SK-N-SH (cell line): ENCODE results near the gene COL24A1. TPM values are rescaled to one million over a fixed set of nuclear protein-coding genes. Genes with fewer than 3 reads are reported as not detected.

Experiments used
- CTCF ChIA-PET: fragments of 300-600, 350-600 bp; formaldehyde crosslinking; extraction: SDS; loops from one replicate; lab custom pipeline; 2021; lab: Yijun Ruan, JAX
- POLR2A ChIA-PET: fragments of 350-600 bp; sonication (Branson Sonifier 250); formaldehyde crosslinking; extraction: SDS; loops from one replicate; lab custom pipeline; 2020; ENCODE audit warnings: antibody characterized with exemption, inconsistent platforms; lab: Yijun Ruan, JAX
- DNase-seq: peaks from one replicate; pipeline ENCODE4 v3.0.0; 2012
- H2AFZ ChIP-seq: fragments of 200-600 bp; sonication (generic); 2 replicates; pipeline ENCODE4 v1.8.1; 2016; ENCODE audit warnings: antibody characterized with exemption, mild to moderate bottlenecking, low read depth
- H3F3A ChIP-seq: fragments of 200-600 bp; sonication (generic); replicated peaks from 2 replicates; pipeline ENCODE3; 2016; ENCODE audit warnings: antibody characterized with exemption, mild to moderate bottlenecking; ENCODE audit not compliant: insufficient read depth
- H3K27ac ChIP-seq, 2 experiments: fragments of 200-500 bp in 1 of 2; fragments of 200-600 bp in 1 of 2; sonication (Bioruptor generic) in 1 of 2; sonication (generic), shearing (Covaris generic) in 1 of 2; 2 replicates each; pipeline versions ENCODE4 v1.5.1 to v1.6.1; 2014 to 2016; ENCODE audit warnings: low read depth in 2 of 2, inconsistent platforms in 1 of 2, low read length in 1 of 2, mild to moderate bottlenecking in 1 of 2, mixed read lengths in 1 of 2
- H3K27me3 ChIP-seq: fragments of 200-600 bp; sonication (generic), shearing (Covaris generic); 2 replicates; pipeline ENCODE4 v1.6.1; 2016; ENCODE audit warnings: mixed run types; ENCODE audit not compliant: insufficient read depth
- H3K36me3 ChIP-seq, 2 experiments: fragments of 200-500 bp in 1 of 2; fragments of 200-600 bp in 1 of 2; sonication (Bioruptor generic) in 1 of 2; sonication (generic) in 1 of 2; replicated peaks in 1 of 2; 2 replicates each; pipeline versions ENCODE3 to v1.5.1; 2014 to 2016; ENCODE audit warnings: low read length in 1 of 2, mild to moderate bottlenecking in 1 of 2; ENCODE audit not compliant: insufficient read depth in 2 of 2, control insufficient read depth in 1 of 2
- H3K4me1 ChIP-seq, 2 experiments: fragments of 200-500 bp in 1 of 2; fragments of 200-600 bp in 1 of 2; sonication (Bioruptor generic) in 1 of 2; sonication (generic), shearing (Covaris generic) in 1 of 2; 2 replicates each; pipeline versions ENCODE4 v1.5.1 to v1.6.1; 2014 to 2016; ENCODE audit warnings: low read depth in 1 of 2, low read length in 1 of 2, mixed run types in 1 of 2; ENCODE audit not compliant: insufficient read depth in 2 of 2, control insufficient read depth in 1 of 2
- H3K4me2 ChIP-seq: fragments of 200-600 bp; sonication (generic), shearing (Covaris generic); 2 replicates; pipeline ENCODE4 v1.6.1; 2017; ENCODE audit warnings: mixed run types
- H3K4me3 ChIP-seq, 2 experiments: fragments of 200-500 bp in 1 of 2; fragments of 200-600 bp in 1 of 2; sonication (Bioruptor generic) in 1 of 2; sonication (generic), shearing (Covaris generic) in 1 of 2; 2 replicates each; pipeline versions ENCODE4 v1.5.1 to v1.8.1; 2014 to 2016; ENCODE audit warnings: low read depth in 2 of 2, inconsistent platforms in 1 of 2, low read length in 1 of 2, mild to moderate bottlenecking in 1 of 2, mixed read lengths in 1 of 2, moderate library complexity in 1 of 2
- H3K79me2 ChIP-seq: fragments of 200-600 bp; sonication (generic); 2 replicates; pipeline ENCODE4 v1.8.1; 2017; ENCODE audit warnings: mild to moderate bottlenecking; ENCODE audit not compliant: insufficient read depth
- H3K9ac ChIP-seq: fragments of 200-600 bp; sonication (generic); 2 replicates; pipeline ENCODE4 v1.6.1; 2017; ENCODE audit warnings: mixed run types
- H3K9me2 ChIP-seq: fragments of 200-600 bp; sonication (generic); 2 replicates; pipeline ENCODE4 v1.6.1; 2017; ENCODE audit warnings: mixed run types
- H3K9me3 ChIP-seq: fragments of 200-600 bp; sonication (generic); 2 replicates; pipeline ENCODE4 v1.6.1; 2017; ENCODE audit warnings: mixed run types, mild to moderate bottlenecking, moderate library complexity
- H4K20me1 ChIP-seq: fragments of 200-600 bp; sonication (generic); 2 replicates; pipeline ENCODE4 v1.6.1; 2017; ENCODE audit warnings: mild to moderate bottlenecking, mixed run types; ENCODE audit not compliant: insufficient read depth
- CHD2 ChIP-seq: fragments of 150-350 bp; IDR thresholded peaks from 2 replicates; pipeline ENCODE4 v1.6.1; 2018; ENCODE audit warnings: low read length; ENCODE audit not compliant: partially characterized antibody
- CTCF ChIP-seq: fragments of 200-600 bp; sonication (generic); IDR thresholded peaks from 2 replicates; pipeline ENCODE4 v1.6.1; 2017; ENCODE audit warnings: antibody characterized with exemption, mild to moderate bottlenecking, moderate library complexity
- EP300 ChIP-seq, 2 experiments: IDR thresholded peaks; 2 replicates each; pipeline versions ENCODE4 v1.4.0 to v1.6.1; 2012; ENCODE audit warnings: borderline replicate concordance in 1 of 2, low read depth in 1 of 2, low read length in 1 of 2
- EZH2phosphoT487 ChIP-seq: fragments of 200-600 bp; sonication (generic); IDR thresholded peaks from 2 replicates; pipeline ENCODE4 v1.6.1; 2017; ENCODE audit warnings: low read depth, mixed run types, mild to moderate bottlenecking, antibody characterized with exemption, moderate library complexity, borderline replicate concordance
- FOSL2 ChIP-seq: IDR thresholded peaks from 2 replicates; pipeline ENCODE4 v1.4.0; 2012; ENCODE audit warnings: low read depth, mild to moderate bottlenecking, moderate library complexity, borderline replicate concordance
- FOXJ3 ChIP-seq: sonication (generic); formaldehyde crosslinking; IDR thresholded peaks from 2 replicates; pipeline ENCODE4 v1.5.1; 2020; ENCODE audit warnings: mild to moderate bottlenecking, missing genetic modification reagents
- FOXM1 ChIP-seq: IDR thresholded peaks from 2 replicates; pipeline ENCODE4 v1.4.0; 2012; ENCODE audit warnings: low read depth, mild to moderate bottlenecking
- GATA2 ChIP-seq: sonication (generic); formaldehyde crosslinking; IDR thresholded peaks from 2 replicates; pipeline ENCODE4 v1.5.0; 2020; ENCODE audit warnings: mild to moderate bottlenecking, missing genetic modification reagents
- MAX ChIP-seq: IDR thresholded peaks from 2 replicates; pipeline ENCODE4 v1.4.0; 2012; ENCODE audit warnings: low read depth
- MEF2A ChIP-seq: IDR thresholded peaks from 2 replicates; pipeline ENCODE4 v1.4.0; 2012; ENCODE audit warnings: low read depth, borderline replicate concordance
- NRF1 ChIP-seq: IDR thresholded peaks from 2 replicates; pipeline ENCODE4 v1.6.1; 2012; ENCODE audit warnings: low read depth, mild to moderate bottlenecking, low read length
- RAD21 ChIP-seq: IDR thresholded peaks from 2 replicates; pipeline ENCODE4 v1.6.1; 2012; ENCODE audit warnings: mild to moderate bottlenecking, low read length
- RFX5 ChIP-seq: IDR thresholded peaks from 2 replicates; pipeline ENCODE4 v1.6.1; 2012; ENCODE audit warnings: mild to moderate bottlenecking, improper control_type of control experiment, low read length
- RXRA ChIP-seq: IDR thresholded peaks from 2 replicates; pipeline ENCODE4 v1.4.0; 2012; ENCODE audit warnings: low read depth, mild to moderate bottlenecking, borderline replicate concordance
- SIN3A ChIP-seq: IDR thresholded peaks from 2 replicates; pipeline ENCODE4 v1.6.1; 2012; ENCODE audit warnings: low read depth, mild to moderate bottlenecking, low read length, moderate library complexity, borderline replicate concordance
- TAF1 ChIP-seq: IDR thresholded peaks from 2 replicates; pipeline ENCODE4 v1.6.1; 2012; ENCODE audit warnings: low read depth, mild to moderate bottlenecking, low read length, moderate library complexity, borderline replicate concordance
- TCF12 ChIP-seq: IDR thresholded peaks from 2 replicates; pipeline ENCODE4 v1.4.0; 2012
- TEAD4 ChIP-seq: IDR thresholded peaks from 2 replicates; pipeline ENCODE4 v1.4.0; 2012; ENCODE audit warnings: mild to moderate bottlenecking, borderline replicate concordance; ENCODE audit not compliant: insufficient read depth
- USF1 ChIP-seq: IDR thresholded peaks from 2 replicates; pipeline ENCODE4 v1.4.0; 2012; ENCODE audit warnings: low read depth, borderline replicate concordance
- USF2 ChIP-seq: fragments of 150-350 bp; IDR thresholded peaks from 2 replicates; pipeline ENCODE4 v1.6.1; 2017; ENCODE audit warnings: antibody characterized with exemption, low read length, low read depth, borderline replicate concordance
- YY1 ChIP-seq: IDR thresholded peaks from 2 replicates; pipeline ENCODE4 v1.4.0; 2012; ENCODE audit warnings: low read depth, mild to moderate bottlenecking
- WGBS: methylation state at CpG from one replicate; pipeline ENCODE4 v1.1.6; 2017; ENCODE audit warnings: low lambda C conversion rate; 5-methylcytosine and 5-hydroxymethylcytosine counted together
- polyA plus RNA-seq, 3 experiments: library from polyadenylated mRNA; depleted of rRNA; stranded (reverse); fragments of >200 nt; gene quantifications; 2 replicates each; pipeline ENCODE4 v1.2.3, GENCODE V29; 2012

COL24A1 gene
- polyA plus RNA-seq, 1 of the 3 experiments (the other 2 are of a cell fraction), result not detected

GRCh38 chr1:86153836-86154235 lies 2.7 kb downstream of the COL24A1 start:
- Histone ChIP-seq H3K9ac (no peak overlapping the region), H3K27me3 (peaks cover 46% of the 10 kb centered on the region), H3K9me2 (no peaks in the 10 kb centered on the region), H3K9me3 (no peaks in the 10 kb centered on the region), H3K79me2 (no peaks in the 10 kb centered on the region), H3K4me2 (no peak overlapping the region), H3K27ac (no peak overlapping the region), H3K36me3 (no peaks in the 10 kb centered on the region), H3F3A (no peaks in the 10 kb centered on the region), H3K4me1 (peaks cover 0 to 13% of the 10 kb centered on the region in 2 experiments; a peak in 1 of 4 replicates), H2AFZ (no peak overlapping the region), H3K4me3 (no peak overlapping the region), H4K20me1 (no peaks in the 10 kb centered on the region)
- CTCF ChIA-PET, result interaction anchor here (0.9 kb wide), 2 partner anchors 66 to 1800 kb away, joined by 3 read pairs; no protein-coding TSS in a partner anchor
- POLR2A ChIA-PET, result no interaction called here
- TF ChIP-seq FOXM1, result no peak
- TF ChIP-seq CHD2, result no peak
- TF ChIP-seq RFX5, result no peak
- no peak for TF ChIP-seq FOXJ3 (CRISPR knock-in tag)
- no peak for TF ChIP-seq CTCF
- TF ChIP-seq YY1, result no peak
- TF ChIP-seq GATA2 (CRISPR knock-in tag), result no peak
- TF ChIP-seq MEF2A, result no peak
- no peak for TF ChIP-seq MAX
- no peak for TF ChIP-seq SIN3A
- TF ChIP-seq USF1, result no peak
- no peak for TF ChIP-seq EP300 (IDR thresholded peaks at IDR 0.05; ENCODE audit: borderline replicate concordance in 1 of 2, low read depth in 1 of 2, low read length in 1 of 2)
- no peak for TF ChIP-seq TCF12
- no peak for DNase-seq
- 67% methylated on average over 6 of the region's 6 CpGs for WGBS

- WGBS, result 0% methylated on average over 1 of the region's 1 CpG
- H3K36me3 ChIP-seq, result no peaks in the 10 kb centered on the region
- H3K27me3 ChIP-seq, result peaks cover 43% of the 10 kb centered on the region
- H4K20me1 ChIP-seq, result no peaks in the 10 kb centered on the region
- H2AFZ ChIP-seq, result no peak overlapping the region
- no peak for DNase-seq
- H3K9me2 ChIP-seq, result no peaks in the 10 kb centered on the region
- no peak overlapping the region for H3K9ac ChIP-seq
- H3K79me2 ChIP-seq, result no peaks in the 10 kb centered on the region
- H3K9me3 ChIP-seq, result no peaks in the 10 kb centered on the region
- H3K4me1 ChIP-seq, result peaks cover 0 to 13% of the 10 kb centered on the region in 2 experiments; a peak in 1 of 4 replicates
- no peak overlapping the region for H3K4me2 ChIP-seq
- H3K27ac ChIP-seq, result no peak overlapping the region
- no peaks in the 10 kb centered on the region for H3F3A ChIP-seq
- H3K4me3 ChIP-seq, result no peak overlapping the region
- POLR2A ChIA-PET, result no interaction called here
- CTCF ChIA-PET, result interaction anchor here (0.9 kb wide), 2 partner anchors 65 to 1801 kb away, joined by 3 read pairs; no protein-coding TSS in a partner anchor
- TF ChIP-seq YY1 (no peak), GATA2 (CRISPR knock-in tag) (no peak), TAF1 (no peak), TEAD4 (no peak), USF2 (no peak), RAD21 (no peak), MEF2A (no peak), FOXM1 (no peak), FOSL2 (no peak), EZH2phosphoT487 (no peak), USF1 (no peak), RXRA (no peak), NRF1 (no peak)
Observed at GRCh38 chr1:86152887-86153286, 3.7 kb downstream of the COL24A1 start.
